GM21529 (cell line): ENCODE results near the gene P4HB.

Source experiments
- ATAC-seq: cut with Tn5 transposase; IDR thresholded peaks from one replicate; pipeline ENCODE4 v1.9.1; 2021; ENCODE audit not compliant: unreplicated experiment

P4HB gene

DNA sequence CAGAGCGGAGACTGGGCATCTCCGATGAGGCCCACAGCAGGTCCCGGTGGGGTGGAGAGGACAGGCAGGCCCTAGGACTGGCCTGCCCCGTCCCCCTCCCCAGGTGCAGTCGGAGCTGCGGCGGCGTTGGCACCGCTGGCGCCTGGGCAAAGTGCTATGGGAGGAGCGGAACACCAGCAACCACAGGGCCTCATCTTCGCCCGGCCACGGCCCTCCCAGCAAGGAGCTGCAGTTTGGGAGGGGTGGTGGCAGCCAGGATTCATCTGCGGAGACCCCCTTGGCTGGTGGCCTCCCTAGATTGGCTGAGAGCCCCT, 47.0 kb downstream of the P4HB start:
- no peak for ATAC-seq

DNA sequence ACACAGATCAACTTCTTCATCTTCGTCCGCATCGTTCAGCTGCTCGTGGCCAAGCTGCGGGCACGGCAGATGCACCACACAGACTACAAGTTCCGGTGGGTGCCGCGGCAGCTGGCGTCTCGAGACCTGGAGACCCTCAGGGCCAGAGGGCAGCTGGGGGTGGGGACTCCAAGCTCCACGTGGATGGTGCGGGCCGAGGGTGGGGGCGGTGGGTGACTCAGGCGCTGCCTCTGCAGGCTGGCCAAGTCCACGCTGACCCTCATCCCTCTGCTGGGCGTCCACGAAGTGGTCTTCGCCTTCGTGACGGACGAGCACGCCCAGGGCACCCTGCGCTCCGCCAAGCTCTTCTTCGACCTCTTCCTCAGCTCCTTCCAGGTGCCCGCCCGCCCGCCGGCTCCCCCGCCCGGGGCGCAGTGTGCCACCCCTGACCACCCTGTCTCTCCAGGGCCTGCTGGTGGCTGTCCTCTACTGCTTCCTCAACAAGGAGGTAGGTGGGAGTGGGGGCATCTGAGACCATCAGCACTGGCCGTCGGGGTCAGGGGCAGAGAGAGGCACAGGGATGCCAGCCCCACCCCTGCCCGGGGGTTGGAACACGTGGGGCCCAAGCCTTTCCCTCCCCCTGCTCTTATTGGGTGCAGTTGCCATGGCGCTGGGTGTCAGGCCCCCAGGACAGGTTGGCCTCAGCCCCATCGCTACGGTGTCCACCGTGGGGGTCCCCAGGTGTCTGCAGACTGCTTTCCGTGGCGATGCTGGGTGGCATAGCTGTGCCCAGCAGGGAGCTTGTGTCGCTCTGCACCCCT, 47.6 kb downstream of the P4HB start:
- no peak for ATAC-seq

DNA sequence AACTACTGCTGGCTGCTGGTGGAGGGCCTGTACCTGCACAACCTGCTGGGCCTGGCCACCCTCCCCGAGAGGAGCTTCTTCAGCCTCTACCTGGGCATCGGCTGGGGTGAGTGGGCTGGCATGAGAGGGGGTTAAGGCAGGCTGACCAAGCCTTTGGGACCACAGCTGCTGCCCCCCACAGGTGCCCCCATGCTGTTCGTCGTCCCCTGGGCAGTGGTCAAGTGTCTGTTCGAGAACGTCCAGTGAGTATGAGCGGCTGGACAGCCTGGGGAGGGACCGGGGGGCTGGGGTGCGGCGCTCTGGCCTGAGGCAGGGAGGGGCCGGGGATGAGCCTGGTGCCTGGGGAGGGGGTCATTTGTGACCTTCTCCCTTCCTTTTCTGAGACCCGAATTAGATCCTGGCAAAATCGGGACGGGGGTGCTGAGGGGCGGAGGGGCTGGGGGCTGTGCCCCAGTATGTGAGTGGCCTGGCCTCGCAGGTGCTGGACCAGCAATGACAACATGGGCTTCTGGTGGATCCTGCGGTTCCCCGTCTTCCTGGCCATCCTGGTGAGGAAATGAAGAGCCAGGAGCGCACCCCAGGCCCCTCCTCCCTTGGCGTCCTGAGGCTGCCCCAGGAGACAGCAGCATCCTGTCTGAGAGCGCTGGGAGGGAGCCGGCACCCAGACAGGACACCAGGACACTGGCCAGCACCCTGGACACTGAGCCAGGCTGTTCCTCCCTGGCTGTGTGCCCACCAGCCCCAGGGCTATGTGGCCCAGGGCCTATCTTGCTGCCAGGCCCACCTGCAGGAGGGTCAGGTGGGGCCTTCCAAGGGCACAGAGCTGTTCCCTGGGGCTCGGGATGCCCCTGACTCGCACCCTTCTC, 48.4 kb downstream of the P4HB start:
- no peak for ATAC-seq

DNA sequence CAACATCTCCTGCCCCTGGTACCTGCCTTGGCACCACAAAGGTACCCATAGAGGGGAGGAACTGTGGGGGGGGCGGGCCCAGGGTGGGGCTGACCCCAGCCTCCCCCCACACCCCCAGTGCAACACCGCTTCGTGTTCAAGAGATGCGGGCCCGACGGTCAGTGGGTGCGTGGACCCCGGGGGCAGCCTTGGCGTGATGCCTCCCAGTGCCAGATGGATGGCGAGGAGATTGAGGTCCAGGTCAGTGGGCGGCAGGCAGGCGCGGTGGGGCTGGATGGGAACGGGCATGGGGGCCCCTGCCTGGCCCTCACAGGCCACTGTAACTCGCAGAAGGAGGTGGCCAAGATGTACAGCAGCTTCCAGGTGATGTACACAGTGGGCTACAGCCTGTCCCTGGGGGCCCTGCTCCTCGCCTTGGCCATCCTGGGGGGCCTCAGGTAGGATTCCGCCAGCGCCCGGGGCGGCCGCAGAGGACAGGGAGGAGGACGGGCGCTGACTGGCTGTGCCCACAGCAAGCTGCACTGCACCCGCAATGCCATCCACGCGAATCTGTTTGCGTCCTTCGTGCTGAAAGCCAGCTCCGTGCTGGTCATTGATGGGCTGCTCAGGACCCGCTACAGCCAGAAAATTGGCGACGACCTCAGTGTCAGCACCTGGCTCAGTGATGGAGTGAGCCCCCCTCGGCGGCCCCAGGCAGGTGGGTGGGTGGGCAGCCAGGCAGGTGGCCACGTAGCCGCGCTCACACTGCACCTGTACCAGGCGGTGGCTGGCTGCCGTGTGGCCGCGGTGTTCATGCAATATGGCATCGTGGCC, 49.2 kb downstream of the P4HB start:
- ATAC-seq, result no peak

DNA sequence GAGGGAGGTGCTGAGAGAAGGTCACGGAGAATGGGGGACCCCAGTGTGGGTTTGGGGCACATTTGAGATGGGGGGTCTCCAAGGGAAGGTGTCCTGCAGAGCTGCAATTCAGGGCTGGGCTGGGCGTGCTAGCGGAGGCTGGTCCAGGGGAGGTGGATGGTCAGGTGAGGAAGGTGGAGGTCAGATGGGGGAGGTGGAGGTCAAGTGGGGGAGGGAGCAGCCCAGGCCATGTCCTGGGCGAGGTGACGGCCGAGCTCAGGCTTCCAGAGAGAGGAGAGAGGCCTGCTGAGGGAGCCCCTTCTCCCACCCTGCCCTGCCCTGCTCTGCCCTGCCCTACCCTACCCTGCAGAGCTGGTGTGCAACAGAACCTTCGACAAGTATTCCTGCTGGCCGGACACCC, 49.9 kb downstream of the P4HB start:
- no peak for ATAC-seq

DNA sequence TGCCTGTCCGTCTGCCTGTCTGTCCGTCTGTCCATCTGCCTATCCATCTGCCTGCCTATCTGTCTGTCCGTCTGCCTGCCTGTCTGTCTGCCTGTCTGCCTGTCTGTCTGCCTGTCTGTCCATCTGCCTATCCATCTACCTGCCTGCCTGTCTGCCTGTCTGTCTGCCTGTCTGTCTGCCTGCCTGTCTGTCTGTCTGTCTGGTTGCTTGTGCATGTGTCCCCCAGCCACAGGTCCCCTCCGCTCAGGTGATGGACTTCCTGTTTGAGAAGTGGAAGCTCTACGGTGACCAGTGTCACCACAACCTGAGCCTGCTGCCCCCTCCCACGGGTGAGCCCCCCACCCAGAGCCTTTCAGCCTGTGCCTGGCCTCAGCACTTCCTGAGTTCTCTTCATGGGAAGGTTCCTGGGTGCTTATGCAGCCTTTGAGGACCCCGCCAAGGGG, 50.8 kb downstream of the P4HB start:
- no peak for ATAC-seq

DNA sequence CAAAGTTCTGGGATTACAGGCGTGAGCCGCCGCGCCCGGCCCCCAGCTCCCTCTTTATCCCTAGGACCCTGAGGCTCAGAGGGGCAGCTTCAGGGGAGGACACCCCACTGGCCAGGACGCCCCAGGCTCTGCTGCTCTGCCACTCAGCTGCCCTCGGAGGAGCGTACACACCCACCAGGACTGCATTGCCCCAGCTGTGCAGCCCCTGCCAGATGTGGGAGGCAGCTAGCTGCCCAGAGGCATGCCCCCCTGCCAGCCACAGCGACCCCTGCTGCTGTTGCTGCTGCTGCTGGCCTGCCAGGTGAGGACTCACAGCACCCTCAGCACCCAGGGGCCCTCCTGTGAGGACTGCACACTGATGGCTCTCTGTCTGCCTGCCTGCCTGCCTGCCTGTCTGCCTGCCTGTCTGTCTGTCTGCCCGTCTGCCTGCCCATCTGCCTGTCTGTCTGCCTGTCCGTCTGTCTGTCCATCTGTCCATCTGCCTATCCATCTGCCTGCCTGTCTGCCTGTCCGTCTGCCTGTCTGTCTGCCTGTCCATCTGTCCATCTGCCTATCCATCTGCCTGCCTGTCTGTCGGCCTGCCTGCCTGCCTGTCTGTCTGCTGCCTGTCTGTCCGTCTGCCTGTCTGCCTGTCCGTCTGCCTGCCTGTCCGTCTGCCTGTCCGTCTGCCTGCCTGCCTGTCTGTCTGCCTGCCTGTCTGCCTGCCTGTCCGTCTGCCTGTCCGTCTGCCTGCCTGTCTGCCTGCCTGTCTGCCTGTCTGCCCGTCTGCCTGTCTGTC, 51.4 kb downstream of the P4HB start:
- no peak for ATAC-seq

DNA sequence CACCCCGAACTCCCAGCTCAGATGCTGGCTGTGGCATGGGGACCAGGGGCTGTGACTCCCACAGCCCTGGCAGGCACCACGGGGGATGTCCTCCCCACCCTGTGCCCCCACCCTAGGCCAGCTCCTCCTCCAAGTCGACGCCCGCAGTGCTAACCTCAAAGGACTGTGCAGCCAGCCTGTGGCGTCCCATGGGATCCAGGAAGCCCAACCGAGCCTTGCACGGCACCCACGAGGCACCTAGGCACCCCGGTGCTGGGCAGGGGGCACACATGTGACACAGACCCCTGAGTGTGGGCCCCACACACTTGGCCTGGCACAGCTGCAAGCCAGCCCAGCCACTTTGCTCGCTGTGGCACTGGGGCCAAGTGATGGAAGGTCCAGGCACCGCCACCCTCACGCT, 52.5 kb downstream of the P4HB start:
- ATAC-seq, result no peak

DNA sequence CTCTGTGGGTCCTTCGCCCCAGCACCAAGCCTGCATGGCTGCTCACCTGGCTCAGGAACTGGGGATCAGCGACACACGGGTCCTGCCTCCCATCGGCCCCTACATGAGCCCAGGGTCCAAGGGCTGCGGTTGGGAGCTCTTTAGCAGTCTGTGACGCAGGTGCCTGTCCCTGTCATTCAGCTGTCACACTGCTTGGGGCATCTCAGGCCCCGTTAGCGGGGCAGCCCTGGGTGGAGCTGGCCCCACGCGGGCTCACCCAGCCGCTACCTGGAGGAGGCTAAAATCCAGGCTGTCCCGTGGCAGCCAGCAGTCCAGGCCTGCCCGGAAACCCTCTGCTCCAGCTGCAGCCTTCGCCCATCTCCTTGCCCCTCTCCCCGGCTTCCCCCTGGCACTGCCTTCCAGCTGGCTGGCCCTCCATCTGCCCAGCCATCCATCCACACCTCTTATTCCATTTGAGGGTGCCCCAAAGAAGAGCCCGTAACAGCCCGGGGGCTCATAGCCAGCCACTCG, 53.1 kb downstream of the P4HB start:
- no peak for ATAC-seq

DNA sequence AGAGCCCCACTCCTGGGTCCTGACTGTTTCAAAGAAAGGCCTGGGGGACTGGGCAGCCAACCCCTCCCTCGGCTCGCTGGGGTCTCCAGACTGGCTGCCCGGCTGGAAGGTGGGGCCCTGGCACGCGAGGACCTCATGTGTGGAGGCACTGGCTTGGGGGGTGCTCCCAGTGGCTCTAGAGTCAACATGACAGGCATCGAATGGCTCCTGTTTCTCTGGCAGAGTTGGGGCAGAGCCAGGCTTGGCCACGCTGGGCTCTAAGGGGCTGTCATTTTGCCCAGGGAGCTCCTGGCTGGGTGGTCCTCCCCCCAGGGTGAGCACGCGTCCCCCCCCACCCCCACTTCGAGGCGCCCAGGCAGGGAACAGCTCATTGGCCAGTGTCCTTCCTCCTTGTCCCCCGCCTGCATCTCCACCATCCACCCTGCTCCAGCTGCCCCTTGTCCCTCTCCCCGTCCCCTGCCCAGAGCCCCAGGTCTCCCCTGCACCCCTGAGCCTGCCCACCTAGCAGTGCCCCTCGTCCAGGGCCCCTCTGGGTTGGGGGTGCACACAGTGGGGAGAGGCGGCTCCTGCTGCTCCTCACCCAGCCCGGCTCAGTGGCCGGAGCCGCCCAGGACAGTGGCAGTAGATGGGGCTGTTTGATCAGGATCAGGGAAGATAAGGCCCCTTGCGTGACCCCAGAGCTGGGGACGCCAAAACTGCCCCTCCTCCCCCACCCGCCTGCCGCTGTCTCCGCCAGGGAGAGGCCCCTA, 53.7 kb downstream of the P4HB start:
- ATAC-seq, result no peak

DNA sequence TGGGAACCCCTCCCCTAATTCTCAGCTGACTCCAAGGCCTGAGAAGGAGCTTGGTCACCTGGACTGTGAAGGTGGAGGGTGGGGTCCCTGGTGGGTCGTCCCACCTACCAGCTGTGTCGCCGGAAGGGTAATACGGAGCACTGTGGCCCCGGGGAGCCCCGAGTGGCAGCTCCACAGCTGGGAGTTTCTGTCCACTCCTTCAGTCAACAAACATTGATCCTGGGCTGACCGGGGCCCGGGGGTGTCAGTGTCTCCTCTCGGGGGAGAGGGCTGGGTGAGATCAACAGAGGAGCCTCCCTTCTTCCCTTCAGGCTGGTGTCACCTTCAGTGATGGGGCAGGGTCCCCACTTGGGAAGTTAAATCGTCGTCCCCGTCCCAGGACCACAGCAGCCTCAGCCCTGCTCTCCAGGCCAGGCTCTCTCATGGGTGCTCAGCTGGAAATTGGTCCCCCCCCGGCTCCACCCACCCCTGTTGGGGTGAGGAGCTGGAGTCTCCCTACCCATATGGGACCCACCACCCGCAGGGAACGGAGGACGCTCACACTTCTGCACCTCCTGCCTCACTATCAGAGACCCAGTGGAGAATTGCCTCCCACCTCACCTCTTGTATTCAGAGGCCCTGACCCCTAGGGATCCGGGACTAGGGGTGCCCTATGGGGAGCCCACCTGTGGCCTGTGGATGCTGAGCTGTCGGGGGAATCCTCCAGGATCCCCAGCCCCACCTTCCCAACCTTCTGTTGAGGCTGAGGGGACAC, 54.5 kb downstream of the P4HB start:
- no peak for ATAC-seq

DNA sequence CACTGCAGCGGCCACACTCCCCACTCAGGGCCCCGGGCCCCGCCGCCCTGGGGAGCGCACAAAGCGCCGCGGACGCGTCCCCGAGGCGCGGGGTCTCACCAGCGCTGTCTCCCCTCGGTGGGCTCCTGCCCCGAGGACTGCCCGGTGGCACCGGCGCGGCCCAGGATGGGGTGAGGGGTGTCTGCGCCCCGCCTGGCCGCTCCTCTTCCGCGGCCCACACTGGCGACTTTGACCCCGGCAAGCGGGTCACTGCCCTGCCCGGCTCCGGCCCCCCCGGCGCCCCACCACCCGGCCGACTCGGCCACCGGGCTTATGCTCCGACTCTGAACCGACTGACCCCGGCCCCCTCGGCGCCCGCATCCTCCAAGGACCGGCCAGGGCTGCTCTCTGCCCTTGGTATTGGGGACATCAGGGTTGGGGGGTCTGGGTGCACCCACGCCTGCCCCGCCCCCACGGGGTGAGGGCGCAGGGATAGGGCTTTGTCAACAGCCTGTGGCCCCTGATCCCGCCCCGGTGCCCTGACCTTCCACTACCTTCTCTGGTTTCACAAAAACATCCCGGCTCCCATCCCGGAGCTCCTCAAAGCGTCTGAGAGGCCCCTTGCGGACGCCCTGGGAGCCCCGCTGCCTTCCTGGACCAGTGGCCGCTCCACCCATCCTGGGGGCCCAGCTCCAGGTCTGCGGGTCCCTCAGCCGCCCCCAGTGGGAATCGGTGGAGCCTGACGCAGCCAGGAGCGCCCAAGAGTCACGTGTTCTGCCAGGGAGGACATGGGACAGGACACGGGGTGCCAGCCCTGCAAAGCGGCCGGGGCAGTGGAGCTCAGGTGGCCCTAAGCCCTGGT, 55.6 kb downstream of the P4HB start:
- no peak for ATAC-seq

DNA sequence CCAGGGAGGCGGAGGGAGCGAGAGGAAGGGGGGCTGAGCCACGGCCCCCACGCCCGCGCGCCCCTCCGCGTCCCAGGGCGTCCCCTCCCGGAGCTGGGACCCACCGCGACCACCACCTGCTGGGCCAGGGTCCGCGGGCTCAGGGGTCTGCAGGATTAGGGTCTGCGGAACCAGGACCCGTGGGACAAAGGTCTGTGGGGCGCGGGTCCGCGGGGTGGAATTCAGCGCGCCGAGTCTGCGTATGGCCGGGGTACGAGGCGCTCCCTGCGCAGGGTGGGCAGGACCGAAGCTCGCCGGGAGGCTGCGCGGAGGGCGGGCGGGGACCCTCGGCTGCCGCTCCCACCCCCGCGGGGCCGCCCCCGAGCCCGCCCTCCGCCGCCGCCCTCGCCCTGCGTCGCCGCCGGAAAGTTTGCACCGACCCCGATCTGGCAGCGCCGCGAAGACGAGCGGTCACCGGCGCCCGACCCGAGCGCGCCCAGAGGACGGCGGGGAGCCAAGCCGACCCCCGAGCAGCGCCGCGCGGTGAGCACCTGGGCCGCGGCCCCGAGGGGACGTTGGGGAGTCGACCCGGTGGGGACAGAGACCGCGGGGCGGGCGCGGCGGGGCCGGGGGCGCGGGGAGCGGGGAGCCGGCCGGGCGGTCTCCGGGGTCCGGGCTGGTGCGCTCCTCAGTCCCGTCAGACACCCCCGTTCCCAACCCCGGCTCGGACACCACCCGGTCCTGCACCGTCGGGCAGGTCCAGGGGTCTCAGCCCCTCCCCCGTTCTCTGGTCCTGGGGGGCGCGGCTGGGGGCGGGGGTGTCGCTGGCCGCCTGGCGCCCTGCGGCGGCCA, 56.4 kb downstream of the P4HB start, which contains the start of gene GCGR:
TSS of gene GCGR (plus strand) at position 423 of the 831 bp plus-strand sequence. CDS start 4,869 bp downstream, outside the sequence.
- no peak for ATAC-seq

DNA sequence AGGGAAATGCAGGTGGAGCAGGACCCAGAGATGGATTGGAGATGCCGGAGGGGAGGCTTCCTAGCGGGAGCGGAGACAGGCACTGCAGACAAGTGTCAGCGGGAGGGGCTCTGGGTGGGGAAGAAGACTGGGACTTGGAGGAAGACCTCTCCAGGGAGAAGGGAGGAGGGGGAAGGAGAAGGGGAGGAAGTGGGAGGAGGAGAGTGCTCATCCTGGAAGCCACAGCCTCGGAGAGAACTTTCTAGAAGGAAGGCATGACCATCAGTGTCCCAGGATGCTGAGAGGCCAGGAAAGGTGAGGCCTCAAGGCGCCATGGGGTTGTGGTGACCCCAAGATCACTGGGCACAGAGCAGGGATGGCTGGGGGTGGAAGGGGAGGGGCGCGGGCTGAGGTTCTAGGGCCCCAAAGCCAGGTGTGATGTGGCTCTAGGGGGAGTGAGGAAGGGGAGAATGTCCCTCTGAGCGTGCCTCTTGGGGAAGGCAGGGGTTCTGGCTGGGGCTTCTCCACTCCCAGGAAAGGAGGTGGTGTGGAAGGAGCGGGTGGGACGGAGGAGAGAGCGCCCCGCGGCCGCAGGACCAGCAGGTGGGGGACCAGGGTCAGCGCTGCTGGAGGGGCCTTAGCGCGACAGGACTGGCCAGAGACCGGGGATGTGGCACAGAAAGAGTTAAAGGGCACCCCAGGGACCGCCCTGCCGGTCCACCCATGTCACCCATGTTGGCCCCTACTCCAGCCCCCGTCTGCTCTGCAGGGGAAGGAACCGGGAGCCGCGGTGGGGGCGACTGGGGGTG, 57.3 kb downstream of the P4HB start:
- no peak for ATAC-seq

DNA sequence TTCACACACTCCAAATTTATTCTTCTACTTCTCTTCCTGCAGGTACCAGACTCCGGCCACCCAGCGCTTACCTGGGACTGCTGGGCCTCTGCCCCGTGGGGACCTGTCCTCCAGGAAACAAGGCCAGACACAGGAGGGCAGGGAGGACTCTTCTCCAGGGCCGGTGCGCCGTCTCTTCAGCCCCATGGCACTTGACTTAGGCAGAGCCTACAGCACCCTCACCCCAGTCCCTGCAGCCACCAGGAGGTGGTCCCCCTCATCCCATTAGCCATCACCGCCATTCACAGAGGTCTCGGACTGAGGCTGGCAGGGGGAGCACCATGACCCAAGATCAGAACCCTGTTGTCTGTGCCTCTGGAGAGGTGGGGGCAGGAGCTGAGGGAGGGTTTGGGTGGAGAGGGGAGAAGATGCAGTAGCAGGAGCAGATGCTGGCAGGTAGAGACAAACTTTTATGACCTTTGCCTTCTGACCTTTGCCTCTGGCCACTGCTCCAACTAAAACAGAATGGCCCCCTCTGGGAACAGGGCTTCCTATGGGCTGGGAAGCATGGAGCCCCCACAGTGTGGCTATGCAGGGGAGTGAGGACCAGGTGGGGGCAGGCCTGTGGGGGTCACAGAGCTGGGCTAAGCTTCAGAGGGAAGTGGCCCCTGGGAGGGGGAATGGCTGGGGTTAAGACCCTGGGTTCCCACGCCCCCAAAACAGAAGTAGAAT, 58.1 kb downstream of the P4HB start:
- ATAC-seq, result no peak

DNA sequence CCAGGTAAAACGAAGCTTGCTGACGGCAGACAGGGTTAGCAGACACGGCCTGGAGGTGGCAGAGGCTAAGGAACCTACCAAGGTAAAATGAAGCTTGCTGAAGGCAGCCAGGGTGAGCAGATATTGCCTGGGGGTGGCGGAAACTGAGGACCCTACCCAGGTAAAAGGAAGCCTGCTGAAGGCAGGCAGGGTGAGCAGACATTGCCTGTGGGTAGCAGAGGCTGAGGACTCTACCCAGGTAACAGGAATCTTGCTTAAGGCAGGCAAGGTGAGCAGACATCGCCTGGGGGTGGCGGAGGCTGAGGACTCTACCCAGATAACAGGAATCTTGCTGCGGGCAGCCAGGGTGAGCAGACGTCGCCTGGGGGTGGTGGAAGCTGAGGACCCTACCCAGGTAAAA, 59.0 kb downstream of the P4HB start:
- no peak for ATAC-seq
